Skeletal muscle tissue (tissue), 4 donors: ENCODE results near the gene ACSL3. TPM values are rescaled to one million over a fixed set of nuclear protein-coding genes. Genes with fewer than 3 reads are reported as not detected.
"Not testable (repeated sequence)": the region's sequence is repeated elsewhere in the genome, so short reads cannot be mapped to it uniquely, and the experiment has no call there.

ENCODE experiments used
- H3K27ac ChIP-seq: one replicate; pipeline ENCODE4 v1.7.0; 2013; ENCODE audit warnings: mild to moderate bottlenecking, low read depth, low read length, inconsistent platforms
- H3K27me3 ChIP-seq, 3 donors: one replicate each; pipeline ENCODE4 v1.7.0; 2013; ENCODE audit warnings: low read length in 3 of 3; ENCODE audit not compliant: control insufficient read depth in 3 of 3, insufficient read depth in 3 of 3
- H3K36me3 ChIP-seq, 3 donors: one replicate each; pipeline ENCODE4 v1.7.0; 2013; ENCODE audit warnings: low read length in 3 of 3; ENCODE audit not compliant: control insufficient read depth in 3 of 3, insufficient read depth in 3 of 3
- H3K4me1 ChIP-seq, 3 donors: one replicate each; pipeline ENCODE4 v1.7.0; 2013; ENCODE audit warnings: low read length in 3 of 3, mild to moderate bottlenecking in 3 of 3; ENCODE audit not compliant: control insufficient read depth in 3 of 3, insufficient read depth in 3 of 3
- H3K4me3 ChIP-seq, 3 donors: one replicate each; pipeline ENCODE4 v1.7.0; 2013; ENCODE audit warnings: low read length in 3 of 3
- H3K9ac ChIP-seq, 3 donors: one replicate each; pipeline ENCODE4 v1.7.0; 2013; ENCODE audit warnings: low read length in 3 of 3, mild to moderate bottlenecking in 3 of 3, moderate library complexity in 2 of 3, low read depth in 1 of 3
- H3K9me3 ChIP-seq, 3 donors: one replicate each; pipeline ENCODE4 v1.7.0; 2013; ENCODE audit warnings: low read length in 3 of 3; ENCODE audit not compliant: control insufficient read depth in 3 of 3
- total RNA-seq: library from RNA; depleted of rRNA; stranded (reverse); fragments of >200 nt; gene quantifications from one replicate; pipeline ENCODE4 v1.2.3, GENCODE V29; 2014
- donor health status: Osteomylitis.

ACSL3 gene
- total RNA-seq, 1 donor from 2014 or later = 85.6 TPM

- no peaks in the 10 kb centered on the region for H3K9me3 ChIP-seq
- no peak overlapping the region for H3K9ac ChIP-seq
- no peaks in the 10 kb centered on the region for H3K27me3 ChIP-seq
- no peaks in the 10 kb centered on the region for H3K36me3 ChIP-seq
- H3K27ac ChIP-seq = no peak overlapping the region
- H3K4me1 ChIP-seq = no peaks in the 10 kb centered on the region
- H3K4me3 ChIP-seq = no peak overlapping the region
Observed at GRCh38 chr2:222835143-222835822, 25.6 kb upstream of the ACSL3 start.

GRCh38 chr2:222835823-222836151 lies 25.0 kb upstream of the ACSL3 start:
- no peaks in the 10 kb centered on the region for H3K9me3 ChIP-seq
- H3K4me3 ChIP-seq = no peak overlapping the region
- H3K4me1 ChIP-seq = no peaks in the 10 kb centered on the region
- no peaks in the 10 kb centered on the region for H3K27me3 ChIP-seq
- H3K9ac ChIP-seq = no peak overlapping the region
- H3K36me3 ChIP-seq = no peaks in the 10 kb centered on the region
- H3K27ac ChIP-seq = no peak overlapping the region

- Histone ChIP-seq H3K36me3 (no peaks in the 10 kb centered on the region), H3K27me3 (no peaks in the 10 kb centered on the region), H3K4me1 (peaks cover 0 to 6% (median 3%) of the 10 kb centered on the region in 3 donors), H3K9ac (no peak overlapping the region), H3K4me3 (no peak overlapping the region), H3K9me3 (no peaks in the 10 kb centered on the region), H3K27ac (no peak overlapping the region)
Observed at GRCh38 chr2:222837643-222838056, 23.2 kb upstream of the ACSL3 start.

DNA sequence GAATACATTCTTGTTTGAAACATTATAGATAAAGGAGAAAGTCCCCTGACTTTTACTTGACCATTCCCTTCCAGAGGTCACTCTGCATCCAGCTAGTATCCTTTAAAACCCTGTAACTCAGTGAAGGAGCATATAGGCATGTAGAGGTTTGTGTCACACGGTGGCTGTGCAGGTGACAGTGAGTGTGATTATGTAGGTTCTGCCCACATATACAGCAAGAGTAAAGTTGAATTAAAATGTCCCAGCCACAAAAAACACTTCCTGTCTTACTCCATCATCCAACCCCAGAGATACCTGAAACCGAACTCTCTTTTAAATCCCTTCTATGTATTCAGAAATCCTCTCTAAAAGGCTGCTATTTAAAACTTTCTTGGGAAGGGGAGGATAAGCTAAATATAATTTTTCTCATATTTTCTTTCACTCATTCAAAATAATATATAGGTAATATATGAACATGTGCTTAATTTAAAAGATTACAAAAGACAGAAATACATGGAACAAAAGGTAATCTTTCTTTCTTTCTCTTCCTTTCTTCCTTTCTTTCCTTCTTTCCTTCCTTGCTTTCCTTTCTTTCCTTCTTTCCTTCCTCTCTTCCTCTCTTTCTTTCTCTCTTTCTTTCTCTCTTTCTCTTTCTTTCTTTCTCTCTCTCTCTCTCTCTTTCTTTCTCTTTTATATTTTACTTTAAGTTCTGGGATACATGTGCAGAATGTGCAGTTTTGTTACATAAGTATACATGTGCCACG lies 20.6 kb upstream of the ACSL3 start:
- H3K4me1 ChIP-seq = peaks cover 0 to 10% (median 9%) of the 10 kb centered on the region in 3 donors
- H3K27ac ChIP-seq = no peak overlapping the region
- H3K9ac ChIP-seq = no peak overlapping the region
- no peaks in the 10 kb centered on the region for H3K9me3 ChIP-seq
- no peaks in the 10 kb centered on the region for H3K27me3 ChIP-seq
- H3K36me3 ChIP-seq = no peaks in the 10 kb centered on the region
- no peak overlapping the region for H3K4me3 ChIP-seq

- Histone ChIP-seq H3K4me3 (no peak overlapping the region), H3K27me3 (no peaks in the 10 kb centered on the region), H3K9ac (no peak overlapping the region), H3K4me1 (peaks cover 0 to 10% (median 9%) of the 10 kb centered on the region in 3 donors), H3K27ac (no peak overlapping the region), H3K36me3 (no peaks in the 10 kb centered on the region), H3K9me3 (no peaks in the 10 kb centered on the region)
Observed at GRCh38 chr2:222842491-222843174, 18.2 kb upstream of the ACSL3 start.

- Histone ChIP-seq H3K27me3 (no peaks in the 10 kb centered on the region), H3K9ac (no peak overlapping the region), H3K36me3 (no peaks in the 10 kb centered on the region), H3K27ac (peak overlapping the region; percentile 40), H3K4me3 (no peak overlapping the region), H3K4me1 (peaks cover 0 to 10% (median 9%) of the 10 kb centered on the region in 3 donors), H3K9me3 (no peaks in the 10 kb centered on the region)
Observed at GRCh38 chr2:222844323-222844722, 16.5 kb upstream of the ACSL3 start.

GRCh38 chr2:222845314-222845713 lies 15.5 kb upstream of the ACSL3 start:
- not testable (repeated sequence) for H3K9me3 ChIP-seq, H3K27me3 ChIP-seq, H3K4me3 ChIP-seq, H3K27ac ChIP-seq, H3K9ac ChIP-seq, H3K36me3 ChIP-seq
- peaks cover 0 to 10% (median 9%) of the 10 kb centered on the region in 3 donors for H3K4me1 ChIP-seq

- no peak overlapping the region for H3K9ac ChIP-seq
- H3K27ac ChIP-seq = no peak overlapping the region
- H3K4me3 ChIP-seq = no peak overlapping the region
- H3K4me1 ChIP-seq = peaks cover 0 to 10% (median 9%) of the 10 kb centered on the region in 3 donors
- no peaks in the 10 kb centered on the region for H3K9me3 ChIP-seq
- no peaks in the 10 kb centered on the region for H3K36me3 ChIP-seq
- H3K27me3 ChIP-seq = no peaks in the 10 kb centered on the region
Observed at GRCh38 chr2:222846003-222846402, 14.8 kb upstream of the ACSL3 start.

DNA sequence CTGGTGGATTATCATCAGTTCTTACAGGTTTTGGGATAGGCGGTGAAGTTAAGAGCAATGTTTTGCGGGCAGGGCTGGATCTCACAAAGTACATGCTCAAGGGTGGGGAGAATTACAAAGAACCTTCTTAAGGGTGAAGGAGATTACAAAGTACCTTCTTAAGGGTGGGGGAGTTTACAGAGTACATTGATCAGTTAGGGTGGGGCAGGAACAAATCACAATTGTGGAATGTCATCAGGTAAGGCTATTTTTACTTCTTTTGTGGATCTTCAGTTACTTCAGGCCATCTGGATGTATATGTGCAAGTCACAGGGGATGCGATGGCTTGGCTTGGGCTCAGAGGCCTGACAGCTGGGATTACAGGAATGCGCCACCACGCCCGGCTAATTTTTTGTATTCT lies 12.8 kb upstream of the ACSL3 start:
- not testable (repeated sequence) for H3K27ac ChIP-seq, H3K9me3 ChIP-seq, H3K36me3 ChIP-seq, H3K4me1 ChIP-seq, H3K9ac ChIP-seq, H3K27me3 ChIP-seq, H3K4me3 ChIP-seq

DNA sequence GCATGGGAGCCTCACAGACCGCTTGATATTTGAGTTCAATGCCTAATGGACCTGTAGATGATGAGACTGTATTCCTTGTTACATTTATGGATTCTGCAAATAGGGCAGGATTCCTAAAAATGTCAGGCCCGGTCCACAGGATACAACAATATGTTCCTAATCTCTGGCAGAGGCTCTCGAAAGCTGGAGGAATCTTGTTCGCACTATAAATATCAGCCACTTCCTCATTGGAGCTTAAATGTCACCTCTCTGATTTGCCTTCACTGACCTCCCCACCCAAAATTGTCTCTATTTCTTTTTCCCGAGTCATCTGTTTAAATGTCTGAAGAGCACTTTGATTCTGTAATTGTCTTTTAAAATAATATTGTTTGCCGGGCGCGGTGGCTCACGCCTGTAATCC lies 12.0 kb upstream of the ACSL3 start:
- no peak overlapping the region for H3K9ac ChIP-seq
- H3K36me3 ChIP-seq = no peaks in the 10 kb centered on the region
- H3K27me3 ChIP-seq = no peaks in the 10 kb centered on the region
- H3K27ac ChIP-seq = no peak overlapping the region
- H3K4me3 ChIP-seq = no peak overlapping the region
- no peaks in the 10 kb centered on the region for H3K4me1 ChIP-seq
- H3K9me3 ChIP-seq = no peaks in the 10 kb centered on the region
